GM19324 (cell line): ENCODE data around the gene OSBPL9.
"Not testable (repeated sequence)": the region's sequence is repeated elsewhere in the genome, so short reads cannot be mapped to it uniquely, and the experiment has no call there.

Experiments used
- ATAC-seq: cut with Tn5 transposase; IDR thresholded peaks from one replicate; pipeline ENCODE4 v1.9.1; 2021; ENCODE audit warnings: mild to moderate bottlenecking, moderate library complexity; ENCODE audit not compliant: unreplicated experiment, low FRiP score

Gene OSBPL9

GRCh38 chr1:51607681-51608095, 9.2 kb upstream of the OSBPL9 start:
- ATAC-seq = no peak

- not testable (repeated sequence) for ATAC-seq
Measured at GRCh38 chr1:51610104-51610503, 6.8 kb upstream of the OSBPL9 start.

GRCh38 chr1:51610637-51611036, 6.3 kb upstream of the OSBPL9 start:
- no peak for ATAC-seq

GRCh38 chr1:51612447-51612961, 4.4 kb upstream of the OSBPL9 start:
- no peak for ATAC-seq

DNA sequence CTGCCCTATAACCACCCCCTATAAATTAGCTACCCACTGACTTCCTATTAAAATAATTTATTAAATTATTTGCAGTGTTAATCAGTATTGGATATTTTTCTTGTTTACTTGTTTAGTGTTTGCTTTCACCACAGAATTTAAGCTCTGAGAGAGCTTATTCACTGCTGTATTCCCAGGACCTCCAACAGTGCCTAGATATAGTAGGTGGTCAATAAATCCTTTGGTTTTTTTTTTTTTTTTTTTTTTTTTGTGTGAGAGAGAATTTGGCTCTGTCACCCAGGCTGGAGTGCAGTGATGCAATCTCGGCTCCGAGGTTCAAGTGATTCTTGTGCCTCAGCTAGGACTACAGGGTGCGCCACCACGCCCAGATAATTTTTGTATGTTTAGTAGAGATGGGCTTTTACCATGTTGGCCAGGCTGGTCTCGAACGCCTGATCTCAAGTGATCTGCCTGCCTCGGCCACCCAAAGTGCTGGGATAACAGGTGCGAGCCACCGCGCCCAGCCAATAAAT, 1.1 kb upstream of the OSBPL9 start:
- ATAC-seq = no peak

DNA sequence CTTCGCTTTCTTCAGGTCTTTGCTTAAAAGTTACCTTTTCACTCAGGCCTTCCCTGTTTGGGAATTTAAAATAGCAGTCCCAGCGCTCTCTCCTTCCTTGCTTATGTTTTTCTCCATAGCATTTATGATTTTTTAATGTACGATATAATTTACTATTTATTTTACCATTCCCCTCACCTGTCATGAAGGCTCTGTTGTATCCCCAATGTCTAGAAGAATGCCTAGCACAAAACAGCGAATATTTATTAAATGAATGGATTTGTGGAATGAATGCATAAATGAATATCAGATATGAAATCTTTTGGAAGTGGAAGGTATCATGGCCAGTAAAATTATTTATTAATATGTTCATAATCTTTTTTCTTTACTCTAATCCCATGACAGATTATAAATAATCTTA, 402 bp upstream of the OSBPL9 start:
- no peak for ATAC-seq

DNA sequence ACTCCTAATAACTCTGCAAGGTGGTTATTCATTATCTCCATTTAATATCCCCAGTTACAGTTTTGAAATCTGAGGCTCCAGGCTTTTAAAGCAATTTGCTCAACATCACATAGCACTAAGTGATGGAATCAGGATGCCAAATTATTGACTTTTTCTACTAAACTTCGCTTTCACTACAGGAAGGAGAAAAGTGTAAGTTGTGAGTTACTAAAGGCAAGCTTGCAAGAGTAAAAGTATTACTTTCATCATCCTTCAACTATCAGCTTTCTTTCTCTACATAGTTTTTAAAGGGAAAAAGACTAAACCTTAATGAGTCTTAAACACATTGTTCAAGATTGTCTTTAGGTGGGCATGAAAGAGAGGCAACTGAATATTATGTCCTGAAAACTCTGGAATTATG, 1.8 kb downstream of the OSBPL9 start:
- ATAC-seq = no peak

GRCh38 chr1:51620470-51620869, 3.6 kb downstream of the OSBPL9 start:
- no peak for ATAC-seq

- no peak for ATAC-seq
Measured at GRCh38 chr1:51621161-51621560, 4.3 kb downstream of the OSBPL9 start.

- no peak for ATAC-seq
Measured at GRCh38 chr1:51621841-51622454, 5.1 kb downstream of the OSBPL9 start.

- no peak for ATAC-seq
Measured at GRCh38 chr1:51622455-51622913, 5.6 kb downstream of the OSBPL9 start.

GRCh38 chr1:51623025-51623424, 6.1 kb downstream of the OSBPL9 start:
- no peak for ATAC-seq

- no peak for ATAC-seq
Measured at GRCh38 chr1:51623450-51623849, 6.6 kb downstream of the OSBPL9 start.

- ATAC-seq = no peak
Measured at GRCh38 chr1:51624855-51625254, 8.0 kb downstream of the OSBPL9 start.

- ATAC-seq = no peak
Measured at GRCh38 chr1:51627672-51628071, 10.8 kb downstream of the OSBPL9 start.

DNA sequence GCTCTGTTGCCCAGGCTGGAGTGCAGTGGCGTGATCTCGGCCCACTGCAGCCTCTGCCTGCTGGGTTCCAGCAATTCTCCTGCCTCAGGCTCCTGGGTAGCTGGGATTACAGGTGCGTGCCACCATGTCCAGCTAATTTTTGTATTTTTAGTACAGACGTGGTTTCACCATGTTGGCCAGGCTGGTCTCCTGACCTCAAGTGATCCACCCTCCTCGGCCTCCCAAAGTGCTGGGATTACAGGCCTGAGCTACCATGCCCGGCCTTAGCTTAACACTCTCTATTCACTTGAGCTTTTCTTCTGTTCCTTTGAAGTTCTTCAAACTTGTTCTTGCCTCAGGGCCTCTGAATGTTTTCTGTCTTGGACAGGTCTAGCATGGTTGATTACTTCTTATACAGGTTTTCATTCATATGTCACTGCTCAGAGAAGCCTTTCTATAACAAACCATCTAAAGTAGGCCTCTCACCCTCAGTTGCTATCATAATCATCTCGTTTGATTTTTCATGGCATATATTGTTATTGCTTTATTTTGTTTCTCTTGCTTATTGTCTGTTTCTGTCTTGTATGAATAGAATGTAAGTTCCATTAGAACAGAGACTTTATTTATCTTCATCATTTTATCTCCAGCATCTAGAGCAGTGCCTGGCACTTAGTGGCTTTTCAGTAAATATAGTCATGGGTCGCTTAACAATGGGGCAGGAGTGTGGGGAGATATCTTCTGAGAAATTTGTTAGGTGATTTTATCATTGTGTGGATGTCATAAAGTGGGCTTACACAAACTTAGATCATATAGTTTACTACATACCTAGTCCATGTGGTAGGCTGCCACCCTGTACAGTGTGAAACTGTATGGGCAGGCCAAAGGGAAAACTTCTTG, 12.1 kb downstream of the OSBPL9 start:
- ATAC-seq = no peak

- ATAC-seq = no peak
Measured at GRCh38 chr1:51629918-51630317, 13.0 kb downstream of the OSBPL9 start.

GRCh38 chr1:51630393-51630792, 13.5 kb downstream of the OSBPL9 start:
- ATAC-seq = no peak

GRCh38 chr1:51630922-51631321, 14.0 kb downstream of the OSBPL9 start:
- no peak for ATAC-seq

GRCh38 chr1:51631747-51632146, 14.9 kb downstream of the OSBPL9 start:
- ATAC-seq = no peak

DNA sequence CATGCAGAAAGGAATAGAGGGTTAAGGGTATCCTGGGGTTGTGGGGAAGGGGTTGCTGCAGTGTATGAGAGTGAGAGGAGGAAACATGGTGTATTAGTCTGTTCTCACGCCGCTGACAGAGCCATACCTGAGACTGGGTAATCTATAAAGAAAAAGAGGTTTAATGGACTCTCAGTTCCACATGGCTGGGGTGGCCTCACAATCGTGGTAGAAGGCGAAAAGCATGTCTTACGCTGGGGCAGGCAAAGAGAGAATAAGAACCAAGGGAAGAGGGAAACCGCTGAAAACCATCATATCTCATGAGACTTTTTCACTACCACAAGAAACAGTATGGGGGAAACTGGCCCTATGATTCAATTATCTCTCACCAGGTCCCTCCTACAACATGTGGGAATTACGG, 17.7 kb downstream of the OSBPL9 start:
- ATAC-seq = no peak
